ENCODE measurements around the gene TMX3. TPM values are rescaled to one million over a fixed set of nuclear protein-coding genes. Genes with fewer than 3 reads are reported as not detected.
A peak's percentile ranks its signal among the peaks of the same experiment; 100 is the strongest.

TMX3 gene
- total RNA-seq, 2 donors from 2014 or later: 17.5 to 25.9 TPM

- H3K36me3 ChIP-seq (replicated peaks in 1 of 2; ENCODE audit: insufficient read depth in 1 of 2, low read depth in 2 of 2): no peaks in the 10 kb centered on the region
- TF ChIP-seq CTCF (IDR thresholded peaks at IDR 0.05) (no peak), POLR2A (IDR thresholded peaks at IDR 0.05) (no peak)
- ATAC-seq (no peak), DNase-seq (no peak)
- H3K4me1 ChIP-seq: no peaks in the 10 kb centered on the region
- intact Hi-C loops (cut with DNase I): no loop called here
- no peak overlapping the region for H3K4me3 ChIP-seq
- no peaks in the 10 kb centered on the region for H3K9me3 ChIP-seq
- no peaks in the 10 kb centered on the region for H3K27me3 ChIP-seq
- WGBS, 2 donors: 61 to 70% methylated on average over 1 of the region's 1 CpG
- H3K27ac ChIP-seq: no peak overlapping the region
Observed at GRCh38 chr18:68742206-68742605, 27.3 kb upstream of the TMX3 start.

GRCh38 chr18:68740966-68741365 lies 26.1 kb upstream of the TMX3 start:
- Histone ChIP-seq H3K4me3 (no peak overlapping the region), H3K27ac (no peak overlapping the region), H3K36me3 (replicated peaks in 1 of 2; ENCODE audit: insufficient read depth in 1 of 2, low read depth in 2 of 2) (no peaks in the 10 kb centered on the region), H3K27me3 (no peaks in the 10 kb centered on the region), H3K4me1 (no peaks in the 10 kb centered on the region), H3K9me3 (no peaks in the 10 kb centered on the region)
- intact Hi-C loops (cut with DNase I): no loop called here
- no peak for ATAC-seq
- no peak for DNase-seq
- WGBS, 2 donors: 88 to 89% methylated on average over 1 of the region's 1 CpG
- TF ChIP-seq CTCF (IDR thresholded peaks at IDR 0.05) (no peak), POLR2A (IDR thresholded peaks at IDR 0.05) (no peak)

GRCh38 chr18:68739462-68739861 lies 24.6 kb upstream of the TMX3 start:
- DNase-seq (no peak), ATAC-seq (no peak)
- Histone ChIP-seq H3K4me3 (no peak overlapping the region), H3K27me3 (no peaks in the 10 kb centered on the region), H3K9me3 (no peaks in the 10 kb centered on the region), H3K36me3 (replicated peaks in 1 of 2; ENCODE audit: insufficient read depth in 1 of 2, low read depth in 2 of 2) (no peaks in the 10 kb centered on the region), H3K4me1 (no peaks in the 10 kb centered on the region), H3K27ac (no peak overlapping the region)
- intact Hi-C loops (cut with DNase I): no loop called here
- TF ChIP-seq POLR2A (IDR thresholded peaks at IDR 0.05) (no peak), CTCF (IDR thresholded peaks at IDR 0.05) (no peak)
- 50 to 64% methylated on average over 1 of the region's 1 CpG for WGBS, 2 donors

GRCh38 chr18:68738564-68738963 lies 23.7 kb upstream of the TMX3 start:
- intact Hi-C loops (cut with DNase I): no loop called here
- WGBS, 2 donors: 79% methylated on average over 5 of the region's 5 CpGs
- Histone ChIP-seq H3K27me3 (no peaks in the 10 kb centered on the region), H3K9me3 (no peaks in the 10 kb centered on the region), H3K27ac (no peak overlapping the region), H3K4me3 (no peak overlapping the region), H3K36me3 (replicated peaks in 1 of 2; ENCODE audit: insufficient read depth in 1 of 2, low read depth in 2 of 2) (no peaks in the 10 kb centered on the region), H3K4me1 (no peaks in the 10 kb centered on the region)
- ATAC-seq (no peak), DNase-seq (no peak)
- TF ChIP-seq POLR2A (IDR thresholded peaks at IDR 0.05) (no peak), CTCF (IDR thresholded peaks at IDR 0.05) (no peak)

GRCh38 chr18:68735483-68736343 lies 20.8 kb upstream of the TMX3 start:
- H3K4me1 ChIP-seq: no peaks in the 10 kb centered on the region
- H3K36me3 ChIP-seq (replicated peaks in 1 of 2; ENCODE audit: insufficient read depth in 1 of 2, low read depth in 2 of 2): no peaks in the 10 kb centered on the region
- intact Hi-C loops (cut with DNase I): no loop called here
- no peaks in the 10 kb centered on the region for H3K9me3 ChIP-seq
- TF ChIP-seq POLR2A (IDR thresholded peaks at IDR 0.05) (no peak), CTCF (IDR thresholded peaks at IDR 0.05) (peak in 6 of 7 experiments; percentile 31 to 64 (median 56))
- WGBS, 2 donors: 22 to 26% methylated on average over 3 of the region's 3 CpGs
- no peak overlapping the region for H3K4me3 ChIP-seq
- no peak overlapping the region for H3K27ac ChIP-seq
- peak; percentile 50 for ATAC-seq
- DNase-seq: peak in 1 of 4 donors; percentile 18
- H3K27me3 ChIP-seq: no peaks in the 10 kb centered on the region
